GM12878 (cell line): ENCODE data around the gene FREM2. TPM values are rescaled to one million over a fixed set of nuclear protein-coding genes. Genes with fewer than 3 reads are reported as not detected.

Source experiments
- ATF2 ChIP-seq: IDR thresholded peaks from 2 replicates; pipeline ENCODE4 v1.6.1; 2012; ENCODE audit warnings: low read length, inconsistent platforms
- BACH1 ChIP-seq: fragments of 450-650 bp; IDR thresholded peaks from 2 replicates; pipeline ENCODE4 v1.6.1; 2017; ENCODE audit warnings: mild to moderate bottlenecking, borderline replicate concordance
- BCL11A ChIP-seq: IDR thresholded peaks from 2 replicates; pipeline ENCODE4 v1.6.1; 2011; ENCODE audit warnings: low read depth, low read length
- CHD1 ChIP-seq: IDR thresholded peaks from 2 replicates; pipeline ENCODE4 v1.6.1; 2012; ENCODE audit warnings: low read depth, low read length, improper control_type of control experiment
- DPF2 ChIP-seq: fragments of 450-650 bp; IDR thresholded peaks from 2 replicates; pipeline ENCODE4 v1.6.1; 2017; ENCODE audit warnings: mild to moderate bottlenecking
- E2F8 ChIP-seq: fragments of 450-650 bp; IDR thresholded peaks from 2 replicates; pipeline ENCODE4 v1.6.1; 2018; ENCODE audit warnings: mild to moderate bottlenecking, low read depth, moderate library complexity; ENCODE audit not compliant: partially characterized antibody
- FOXM1 ChIP-seq: IDR thresholded peaks from 2 replicates; pipeline ENCODE4 v1.6.1; 2012; ENCODE audit warnings: low read depth, mild to moderate bottlenecking, inconsistent platforms, low read length, moderate library complexity
- IRF3 ChIP-seq: fragments of 450-650 bp; IDR thresholded peaks from 2 replicates; pipeline ENCODE4 v1.6.1; 2014; ENCODE audit warnings: mild to moderate bottlenecking
- JUNB ChIP-seq: IDR thresholded peaks from 2 replicates; pipeline ENCODE4 v1.6.1; 2016; ENCODE audit warnings: antibody characterized with exemption, mild to moderate bottlenecking
- KDM1A ChIP-seq: fragments of 200-600 bp; sonication (generic); IDR thresholded peaks from 2 replicates; pipeline ENCODE4 v1.6.1; 2016; ENCODE audit warnings: borderline replicate concordance
- MTA2 ChIP-seq: fragments of 450-650 bp; IDR thresholded peaks from 2 replicates; pipeline ENCODE4 v1.6.1; 2016; ENCODE audit warnings: low read depth, mild to moderate bottlenecking, moderate library complexity
- NBN ChIP-seq: fragments of 450-650 bp; IDR thresholded peaks from 2 replicates; pipeline ENCODE4 v1.6.1; 2016
- NFIC ChIP-seq: IDR thresholded peaks from 2 replicates; pipeline ENCODE4 v1.6.1; 2012; ENCODE audit warnings: low read depth, mild to moderate bottlenecking, inconsistent platforms, low read length, moderate library complexity
- RAD21 ChIP-seq: IDR thresholded peaks from 2 replicates; pipeline ENCODE4 v1.6.1; 2011; ENCODE audit warnings: mild to moderate bottlenecking, low read depth, low read length, moderate library complexity; ENCODE audit not compliant: insufficient read depth
- RCOR1 ChIP-seq: conservative IDR thresholded peaks from 2 replicates; pipeline ENCODE4 v1.6.1; 2012; ENCODE audit warnings: low read depth, low read length, improper control_type of control experiment
- SIX5 ChIP-seq: IDR thresholded peaks from 2 replicates; pipeline ENCODE4 v1.6.1; 2011; ENCODE audit warnings: mild to moderate bottlenecking, low read depth, low read length, moderate library complexity; ENCODE audit not compliant: severe bottlenecking
- polyA plus RNA-seq, 11 experiments: library from polyadenylated mRNA; depleted of rRNA in 4 of 11; unstranded in 6 of 11; stranded (reverse) in 5 of 11; fragments of >200 nt; fragmentation: Nextera tagmentation in 4 of 11; fragmentation: Illumina TruSeq in 1 of 11; extraction: Ambion mirVana in 4 of 11; extraction: Trizol in 1 of 11; gene quantifications; 1 replicate in 1 of 11; 2 replicates in 10 of 11; pipeline versions ENCODE4 v1.2.1 to v1.2.3, GENCODE V29; 2011 to 2016; ENCODE audit warnings: inconsistent platforms in 2 of 11, missing spikeins in 2 of 11, low read depth in 1 of 11
- total RNA-seq, 4 experiments: library from RNA; depleted of rRNA in 3 of 4; stranded (reverse); fragments of >200 nt in 3 of 4; fragmentation: Illumina TruSeq in 1 of 4; extraction: Trizol in 1 of 4; gene quantifications; 2 replicates each; pipeline versions ENCODE4 v1.2.1 to v1.2.3, GENCODE V29; 2013 to 2021

The FREM2 gene
- total and polyA plus RNA-seq, 10 of the 15 experiments (the other 5 are each of a cell fraction or from before 2014, with no cell fraction given): 0.02 to 0.12 (median 0.05) TPM; not detected in 2

GRCh38 chr13:38824342-38824741 is 137.5 kb downstream of the FREM2 start (continued):
- TF ChIP-seq ATF2 (0 out of 2 replicates have a peak, but pooled peaks have one; percentile 21), E2F8 (no peak), FOXM1 (0 out of 2 replicates have a peak, but pooled peaks have one; percentile 23), BACH1 (no peak), CHD1 (no peak), KDM1A (no peak), NBN (no peak), NFIC (0 out of 2 replicates have a peak, but pooled peaks have one; percentile 28), BCL11A (peak; percentile 52; the same call in 1 of the 2 replicates), MTA2 (peak; percentile 73), RCOR1 (no peak), SIX5 (no peak), IRF3 (no peak), JUNB (peak; percentile 66), DPF2 (peak; percentile 35), RAD21 (peak; percentile 26; the same call in 1 of the 2 replicates)
